ENCODE data around the gene SLC22A31. TPM values are rescaled to one million over a fixed set of nuclear protein-coding genes. Genes with fewer than 3 reads are reported as not detected.
A peak's percentile ranks its signal among the peaks of the same experiment; 100 is the strongest.
"Not testable (repeated sequence)": the region's sequence is repeated elsewhere in the genome, so short reads cannot be mapped to it uniquely, and the experiment has no call there.

Gene SLC22A31
- 0.72 TPM for total RNA-seq (ENCODE audit: insufficient read depth, low replicate concordance)

GRCh38 chr16:89200124-89200849, at the start of gene SLC22A31:
Gene SLC22A31 (minus strand): TSS chr16:89200537. CDS start chr16:89200501, 36 bp downstream.
- no peak for DNase-seq (ENCODE audit: low spot score)

- no peak for DNase-seq (ENCODE audit: low spot score)
These were observed 48.1 kb upstream of the SLC22A31 start for GRCh38 chr16:89248196-89248982.

- not testable (repeated sequence) for DNase-seq (ENCODE audit: low spot score)
These were observed 47.4 kb upstream of the SLC22A31 start for GRCh38 chr16:89247734-89248075.

GRCh38 chr16:89246903-89247733, 46.8 kb upstream of the SLC22A31 start:
- peak; percentile 36 for DNase-seq (ENCODE audit: low spot score)

- no peak for DNase-seq (ENCODE audit: low spot score)
These were observed 46.1 kb upstream of the SLC22A31 start for GRCh38 chr16:89246383-89246902.

GRCh38 chr16:89244754-89245153, 44.4 kb upstream of the SLC22A31 start:
- no peak for DNase-seq (ENCODE audit: low spot score)

GRCh38 chr16:89244264-89244663, 43.9 kb upstream of the SLC22A31 start:
- not testable (repeated sequence) for DNase-seq (ENCODE audit: low spot score)

- no peak for DNase-seq (ENCODE audit: low spot score)
These were observed 43.3 kb upstream of the SLC22A31 start for GRCh38 chr16:89243664-89244063.

GRCh38 chr16:89242795-89243200, 42.5 kb upstream of the SLC22A31 start:
- DNase-seq (ENCODE audit: low spot score): no peak

GRCh38 chr16:89241187-89242007, 41.1 kb upstream of the SLC22A31 start:
- DNase-seq (ENCODE audit: low spot score): peak; percentile 72

GRCh38 chr16:89237733-89238132, 37.4 kb upstream of the SLC22A31 start:
- no peak for DNase-seq (ENCODE audit: low spot score)

GRCh38 chr16:89233678-89234490, 33.5 kb upstream of the SLC22A31 start:
- no peak for DNase-seq (ENCODE audit: low spot score)

- no peak for DNase-seq (ENCODE audit: low spot score)
These were observed 31.8 kb upstream of the SLC22A31 start for GRCh38 chr16:89232107-89232506.

- DNase-seq (ENCODE audit: low spot score): no peak
These were observed 29.9 kb upstream of the SLC22A31 start for GRCh38 chr16:89230255-89230654.

GRCh38 chr16:89224665-89225064, 24.3 kb upstream of the SLC22A31 start:
- no peak for DNase-seq (ENCODE audit: low spot score)

- DNase-seq (ENCODE audit: low spot score): no peak
These were observed 22.6 kb upstream of the SLC22A31 start for GRCh38 chr16:89222931-89223330.

GRCh38 chr16:89221604-89222003, 21.3 kb upstream of the SLC22A31 start:
- DNase-seq (ENCODE audit: low spot score): no peak

- DNase-seq (ENCODE audit: low spot score): no peak
These were observed 19.0 kb upstream of the SLC22A31 start for GRCh38 chr16:89219365-89219764.

- peak; percentile 89 for DNase-seq (ENCODE audit: low spot score)
These were observed 17.3 kb upstream of the SLC22A31 start, which contains the start of gene ZNF778 for GRCh38 chr16:89217388-89218191. Gene ZNF778 (plus strand): TSS chr16:89217703. CDS start chr16:89221128, 3,425 bp downstream.
